ENCODE data around the gene TESMIN. TPM values are rescaled to one million over a fixed set of nuclear protein-coding genes. Genes with fewer than 3 reads are reported as not detected.

TESMIN gene
- total RNA-seq, 1 donor from 2014 or later, result 3.8 TPM

GRCh38 chr11:68661014-68661413, 90.3 kb downstream of the TESMIN start:
- no peak for DNase-seq (ENCODE audit: low read depth)
- Histone ChIP-seq H3K4me3 (ENCODE audit: low read depth, low read length) (no peak overlapping the region), H3K27me3 (ENCODE audit: control insufficient read depth, insufficient read depth, low read length) (peaks cover 19% of the 10 kb centered on the region), H3K36me3 (ENCODE audit: control insufficient read depth, insufficient read depth, low read length) (no peaks in the 10 kb centered on the region)
- no peak for TF ChIP-seq CTCF (IDR thresholded peaks at IDR 0.05; ENCODE audit: insufficient read depth, low read length, poor library complexity, severe bottlenecking)

GRCh38 chr11:68660066-68660810, 91.1 kb downstream of the TESMIN start:
- peaks cover 19% of the 10 kb centered on the region for H3K27me3 ChIP-seq (ENCODE audit: control insufficient read depth, insufficient read depth, low read length)
- no peak for TF ChIP-seq CTCF (IDR thresholded peaks at IDR 0.05; ENCODE audit: insufficient read depth, low read length, poor library complexity, severe bottlenecking)
- no peak overlapping the region for H3K4me3 ChIP-seq (ENCODE audit: low read depth, low read length)
- no peak for DNase-seq (ENCODE audit: low read depth)
- H3K36me3 ChIP-seq (ENCODE audit: control insufficient read depth, insufficient read depth, low read length), result no peaks in the 10 kb centered on the region

GRCh38 chr11:68659158-68659921, 92.0 kb downstream of the TESMIN start:
- peak; percentile 67 for DNase-seq (ENCODE audit: low read depth)
- Histone ChIP-seq H3K36me3 (ENCODE audit: control insufficient read depth, insufficient read depth, low read length) (no peaks in the 10 kb centered on the region), H3K4me3 (ENCODE audit: low read depth, low read length) (no peak overlapping the region), H3K27me3 (ENCODE audit: control insufficient read depth, insufficient read depth, low read length) (peaks cover 16% of the 10 kb centered on the region)
- no peak for TF ChIP-seq CTCF (IDR thresholded peaks at IDR 0.05; ENCODE audit: insufficient read depth, low read length, poor library complexity, severe bottlenecking)

- no peak for TF ChIP-seq CTCF (IDR thresholded peaks at IDR 0.05; ENCODE audit: insufficient read depth, low read length, poor library complexity, severe bottlenecking)
- no peak for DNase-seq (ENCODE audit: low read depth)
Observed at GRCh38 chr11:68658661-68659060, 92.7 kb downstream of the TESMIN start.

GRCh38 chr11:68658097-68658496, 93.2 kb downstream of the TESMIN start:
- Histone ChIP-seq H3K27me3 (ENCODE audit: control insufficient read depth, insufficient read depth, low read length) (peaks cover 11% of the 10 kb centered on the region), H3K4me3 (ENCODE audit: low read depth, low read length) (no peak overlapping the region), H3K36me3 (ENCODE audit: control insufficient read depth, insufficient read depth, low read length) (no peaks in the 10 kb centered on the region)
- no peak for DNase-seq (ENCODE audit: low read depth)
- TF ChIP-seq CTCF (IDR thresholded peaks at IDR 0.05; ENCODE audit: insufficient read depth, low read length, poor library complexity, severe bottlenecking), result no peak

More at GRCh38 chr11:68658661-68659060, 92.7 kb downstream of the TESMIN start:
- no peaks in the 10 kb centered on the region for H3K36me3 ChIP-seq (ENCODE audit: control insufficient read depth, insufficient read depth, low read length)
- H3K27me3 ChIP-seq (ENCODE audit: control insufficient read depth, insufficient read depth, low read length), result peaks cover 14% of the 10 kb centered on the region
- H3K4me3 ChIP-seq (ENCODE audit: low read depth, low read length), result no peak overlapping the region

Other genes starting within 250 kb of the TESMIN start
- gene GAL, start 67.0 kb downstream of the TESMIN start, total RNA-seq, result 16.1 and 20.8 TPM in 2 replicates
- gene CPT1A, start 90.4 kb upstream of the TESMIN start, total RNA-seq, result 14.0 and 15.4 TPM in 2 replicates
- gene MRPL21, start 152.3 kb upstream of the TESMIN start, total RNA-seq, result 84.3 and 87.4 TPM in 2 replicates
- 12.4 and 22.6 TPM in 2 replicates for gene IGHMBP2, start 152.4 kb upstream of the TESMIN start, total RNA-seq
- gene MRGPRD, start 229.5 kb upstream of the TESMIN start, total RNA-seq, result not detected in 2 replicates